Osteocyte (in vitro differentiated cells): Measurements from ENCODE around the gene RNF208. TPM values are rescaled to one million over a fixed set of nuclear protein-coding genes. Genes with fewer than 3 reads are reported as not detected.

Experiments used
- DNase-seq: peaks from one replicate; pipeline ENCODE4 v3.0.0; 2021; ENCODE audit warnings: mixed read lengths; ENCODE audit not compliant: unreplicated experiment; ENCODE audit errors: extremely low spot score
- H3K27ac Mint-ChIP-seq: one replicate; pipeline ENCODE4 v1.8.0; 2021; ENCODE audit warnings: mild to moderate bottlenecking, mixed read lengths; ENCODE audit not compliant: unreplicated experiment
- H3K27me3 Mint-ChIP-seq: one replicate; pipeline ENCODE4 v1.8.0; 2021; ENCODE audit warnings: mixed read lengths; ENCODE audit not compliant: unreplicated experiment
- H3K36me3 Mint-ChIP-seq: one replicate; pipeline ENCODE4 v1.8.0; 2021; ENCODE audit warnings: mixed read lengths; ENCODE audit not compliant: unreplicated experiment
- H3K4me1 Mint-ChIP-seq: one replicate; pipeline ENCODE4 v1.8.0; 2021; ENCODE audit warnings: mixed read lengths; ENCODE audit not compliant: unreplicated experiment
- H3K4me3 Mint-ChIP-seq: one replicate; pipeline ENCODE4 v1.8.0; 2021; ENCODE audit warnings: mild to moderate bottlenecking, moderate library complexity, mixed read lengths; ENCODE audit not compliant: unreplicated experiment
- H3K9me3 Mint-ChIP-seq: one replicate; pipeline ENCODE4 v1.8.0; 2021; ENCODE audit warnings: mixed read lengths; ENCODE audit not compliant: unreplicated experiment
- CTCF ChIP-seq: fragments of 200-600 bp; sonication (generic); IDR thresholded peaks from 2 replicates; pipeline ENCODE4 v1.5.0; 2021; ENCODE audit warnings: antibody characterized with exemption, mild to moderate bottlenecking, moderate library complexity
- total RNA-seq: library from RNA; stranded (reverse); gene quantifications from 2 replicates; pipeline ENCODE4 v1.2.1, GENCODE V29; 2021

RNF208 gene
- total RNA-seq, 1 donor from 2014 or later, result 7.2 TPM

- Mint-ChIP-seq H3K4me3 (peak within 1 kb of the TSS; percentile 82), H3K4me1 (peaks cover 44% of the 10 kb centered on the region), H3K9me3 (no peaks in the 10 kb centered on the region), H3K36me3 (no peaks in the 10 kb centered on the region), H3K27me3 (no peaks in the 10 kb centered on the region), H3K27ac (peak within 1 kb of the TSS; percentile 60)
- peak; percentile 100 for DNase-seq
- TF ChIP-seq CTCF, result no peak
These were observed 21.5 kb downstream of the RNF208 start, which contains the start of gene TPRN for GRCh38 chr9:137200311-137201204. Gene TPRN, minus strand, starts transcription at chr9:137200741. Its CDS starts 30 bp downstream, at chr9:137200711.

GRCh38 chr9:137199411-137200121 lies 22.5 kb downstream of the RNF208 start:
- H3K36me3 Mint-ChIP-seq, result no peaks in the 10 kb centered on the region
- no peaks in the 10 kb centered on the region for H3K27me3 Mint-ChIP-seq
- TF ChIP-seq CTCF, result no peak
- peak overlapping the region; percentile 82 for H3K4me3 Mint-ChIP-seq
- no peaks in the 10 kb centered on the region for H3K9me3 Mint-ChIP-seq
- peaks cover 43% of the 10 kb centered on the region for H3K4me1 Mint-ChIP-seq
- H3K27ac Mint-ChIP-seq, result peak overlapping the region; percentile 50
- no peak for DNase-seq

GRCh38 chr9:137198902-137199283 lies 23.1 kb downstream of the RNF208 start:
- Mint-ChIP-seq H3K4me3 (peak overlapping the region; percentile 82), H3K4me1 (peaks cover 39% of the 10 kb centered on the region), H3K27ac (no peak overlapping the region), H3K9me3 (no peaks in the 10 kb centered on the region), H3K27me3 (no peaks in the 10 kb centered on the region), H3K36me3 (no peaks in the 10 kb centered on the region)
- DNase-seq, result no peak
- TF ChIP-seq CTCF, result no peak

- TF ChIP-seq CTCF, result no peak
- no peak for DNase-seq
- peaks cover 41% of the 10 kb centered on the region for H3K4me1 Mint-ChIP-seq
These were observed 23.8 kb downstream of the RNF208 start for GRCh38 chr9:137198051-137198901.

More at GRCh38 chr9:137198051-137198901, 23.8 kb downstream of the RNF208 start:
- no peak overlapping the region for H3K27ac Mint-ChIP-seq
- no peaks in the 10 kb centered on the region for H3K9me3 Mint-ChIP-seq
- no peaks in the 10 kb centered on the region for H3K27me3 Mint-ChIP-seq
- H3K36me3 Mint-ChIP-seq, result no peaks in the 10 kb centered on the region
- H3K4me3 Mint-ChIP-seq, result peak overlapping the region; percentile 26
